Heart left ventricle (tissue), 16 donors: ENCODE measurements around the gene DAND5. TPM values are rescaled to one million over a fixed set of nuclear protein-coding genes. Genes with fewer than 3 reads are reported as not detected.

ENCODE experiments used
- ATAC-seq, 4 donors: fragments of 200-7000 bp; cut with Tn5 transposase; one replicate each; pipeline ENCODE4 v1.9.1; 2020 to 2022; ENCODE audit warnings: moderate library complexity in 4 of 4, mild to moderate bottlenecking in 3 of 4, moderate number of reproducible peaks in 1 of 4
- DNase-seq, 5 donors: peaks; one replicate each; pipeline ENCODE4 v3.0.0-alpha.2; 2020
- H3K27ac ChIP-seq, 12 donors: fragments of 200-600 bp; sonication (generic) in 4 of 12; one replicate each; pipeline versions ENCODE4 v1.5.0 to v1.8.0; 2016 to 2022; ENCODE audit warnings: mild to moderate bottlenecking in 2 of 12
- H3K27me3 ChIP-seq, 9 donors: fragments of 200-600 bp; sonication (generic) in 2 of 9; one replicate each; pipeline versions ENCODE4 v1.5.1 to v1.8.0; 2016 to 2022; ENCODE audit warnings: mild to moderate bottlenecking in 3 of 9
- H3K36me3 ChIP-seq, 9 donors: fragments of 200-600 bp; sonication (generic) in 2 of 9; one replicate each; pipeline versions ENCODE4 v1.5.0 to v1.8.0; 2018 to 2022; ENCODE audit warnings: mild to moderate bottlenecking in 2 of 9
- H3K4me1 ChIP-seq, 12 donors: fragments of 200-600 bp; sonication (generic) in 4 of 12; one replicate each; pipeline versions ENCODE4 v1.5.0 to v1.8.0; 2016 to 2022; ENCODE audit warnings: mild to moderate bottlenecking in 3 of 12
- H3K4me3 ChIP-seq, 12 donors: fragments of 200-600 bp; sonication (generic) in 4 of 12; one replicate each; pipeline versions ENCODE4 v1.5.0 to v1.8.0; 2017 to 2022; ENCODE audit warnings: mild to moderate bottlenecking in 9 of 12, moderate library complexity in 4 of 12
- H3K9me3 ChIP-seq, 12 donors: fragments of 200-600 bp; sonication (generic) in 4 of 12; one replicate each; pipeline versions ENCODE4 v1.5.0 to v1.8.0; 2016 to 2022; ENCODE audit warnings: mild to moderate bottlenecking in 1 of 12
- CTCF ChIP-seq, 12 donors: fragments of 200-600 bp; sonication (generic) in 4 of 12; IDR thresholded peaks; one replicate each; pipeline versions ENCODE4 v1.5.0 to v1.8.0; 2018 to 2022; ENCODE audit warnings: antibody characterized with exemption in 12 of 12, mild to moderate bottlenecking in 5 of 12
- POLR2A ChIP-seq, 2 donors: fragments of 450-650 bp; IDR thresholded peaks; one replicate each; pipeline ENCODE4 v1.6.1; 2017; ENCODE audit warnings: antibody characterized with exemption in 2 of 2, mild to moderate bottlenecking in 2 of 2, moderate library complexity in 2 of 2
- WGBS, 4 donors: extraction: QIAGEN DNeasy Blood & Tissue Kit in 2 of 4; methylation state at CpG; one replicate each; pipeline versions ENCODE4 v1.1.5 to v1.1.7; 2013 to 2018; 5-methylcytosine and 5-hydroxymethylcytosine counted together
- intact Hi-C, 10 donors: fragments of 100-400 bp; cut with DNase I; formaldehyde crosslinking; loops; one replicate each; pipeline versions ENCODE4 v1.11.1 to v1.14.2; 2022
- polyA plus RNA-seq, 2 donors: library from polyadenylated mRNA; stranded (reverse); fragments of 200-250 nt; gene quantifications; one replicate each; pipeline ENCODE4 v1.2.3, GENCODE V29; 2013
- total RNA-seq, 9 donors: library from RNA; depleted of rRNA in 2 of 9; stranded (reverse); fragments of >200 nt in 2 of 9; fragmentation: NEBNext Ultra II Directional in 3 of 9; extraction: Animal tissue kit (Norgen Biotek cat#: 25700) in 3 of 9; gene quantifications; one replicate each; pipeline versions ENCODE4 v1.1.0 to v1.2.4, GENCODE V29; 2016 to 2023
- donor health status: ischemic (EF 13 %, LVEDD 7.1; RV severe dilation, severe dysfunction).
- donor health status: healthy with polysubstance abuse.
- donor health status: DM: no; HTN: yes; CAD: no.
- donor health status: DM: no; HTN: no; CAD: no.
- donor health status: ischemic (EF 25% LVEDD 6.9; RV normal size, moderate dysfunction).
- donor health status: ischemic (EF 25% LVEDD 5.7; RV mildly dilated, moderate dysfunction).
- donor health status: healthy.
- donor health status: DM: yes; HTN: yes; CAD: no.
- donor health status: ischemic (EF 35%, LVEDD 5.7; RV mildly dilated, moderate dysfunction).
- donor health status: nonischemic (EF 11% LVEDD 7.7; RV severe dilation, severe dysfunction).
- donor health status: DM: yes; HTN: yes; CAD: no.
- donor health status: PGD.
- donor health status: ischemic (EF 29% LVEDD 5.4; RV normal size, mild dysfunction).
- donor health status: nonischemic (EF 23%, LVEDD 6.1; RV moderate dilation, normal function).

The DAND5 gene
- total and polyA plus RNA-seq, 11 donors: 1.4 to 13.6 (median 8.4) TPM

- 35 to 45% (median 40%) methylated on average over 19 to 21 of the region's 21 CpGs for WGBS, 4 donors
- TF ChIP-seq POLR2A (IDR thresholded peaks at IDR 0.05) (no peak), CTCF (IDR thresholded peaks at IDR 0.05) (no peak)
- peak overlapping the region; percentile 84 to 97 (median 92) for H3K27ac ChIP-seq
- H3K27me3 ChIP-seq: peaks cover 0 to 20% (median 0%) of the 10 kb centered on the region in 9 donors
- DNase-seq (peak; percentile 65 to 79 (median 75)), ATAC-seq (peak in 2 of 4 donors; percentile 8 to 25)
- H3K4me1 ChIP-seq: peaks cover 12 to 98% (median 87%) of the 10 kb centered on the region in 12 donors
- no peaks in the 10 kb centered on the region for H3K36me3 ChIP-seq
- peak overlapping the region in 6 of 12 donors; percentile 2 to 33 (median 12) for H3K4me3 ChIP-seq
- intact Hi-C loops: loop anchor here in 1 of 10 donors (2.0 kb wide), 1 partner anchor 15 kb away; no protein-coding TSS in a partner anchor
- no peaks in the 10 kb centered on the region for H3K9me3 ChIP-seq
Measured at GRCh38 chr19:13018035-13018914, 48.9 kb downstream of the DAND5 start.

DNA sequence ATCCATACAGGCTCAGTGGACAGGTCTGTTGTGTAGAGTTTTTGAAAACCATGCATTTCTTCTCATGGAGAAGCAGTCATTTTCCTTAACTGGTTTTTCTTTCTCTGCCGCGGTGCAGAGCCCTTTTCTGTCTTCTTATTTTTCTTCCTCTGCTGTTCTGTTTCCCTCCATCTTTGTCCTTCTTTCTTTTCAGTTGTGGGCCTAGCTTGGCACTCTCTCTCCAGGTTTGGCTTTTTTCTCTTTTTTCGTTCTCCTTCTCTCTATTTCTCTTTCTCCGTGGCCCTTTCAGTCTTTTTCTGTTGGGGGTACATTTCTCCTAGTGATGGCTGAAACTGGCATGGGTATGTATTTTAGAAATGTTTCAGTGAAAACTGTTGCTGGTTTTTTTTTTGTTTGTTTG lies 50.0 kb downstream of the DAND5 start:
- no peak for TF ChIP-seq CTCF (IDR thresholded peaks at IDR 0.05)
- TF ChIP-seq POLR2A (IDR thresholded peaks at IDR 0.05): no peak
- Histone ChIP-seq H3K27ac (peak overlapping the region; percentile 84 to 97 (median 92)), H3K4me1 (peaks cover 12 to 98% (median 85%) of the 10 kb centered on the region in 12 donors), H3K36me3 (no peaks in the 10 kb centered on the region), H3K9me3 (no peaks in the 10 kb centered on the region), H3K27me3 (peaks cover 0 to 14% (median 0%) of the 10 kb centered on the region in 9 donors), H3K4me3 (peak overlapping the region in 1 of 12 donors; percentile 33)
- WGBS, 4 donors: 66 to 85% (median 78%) methylated on average over 4 of the region's 4 CpGs
- no peak for DNase-seq
- ATAC-seq: no peak
- intact Hi-C loops: loop anchor here in 1 of 10 donors (2.0 kb wide), 1 partner anchor 17 kb away; no protein-coding TSS in a partner anchor

DNA sequence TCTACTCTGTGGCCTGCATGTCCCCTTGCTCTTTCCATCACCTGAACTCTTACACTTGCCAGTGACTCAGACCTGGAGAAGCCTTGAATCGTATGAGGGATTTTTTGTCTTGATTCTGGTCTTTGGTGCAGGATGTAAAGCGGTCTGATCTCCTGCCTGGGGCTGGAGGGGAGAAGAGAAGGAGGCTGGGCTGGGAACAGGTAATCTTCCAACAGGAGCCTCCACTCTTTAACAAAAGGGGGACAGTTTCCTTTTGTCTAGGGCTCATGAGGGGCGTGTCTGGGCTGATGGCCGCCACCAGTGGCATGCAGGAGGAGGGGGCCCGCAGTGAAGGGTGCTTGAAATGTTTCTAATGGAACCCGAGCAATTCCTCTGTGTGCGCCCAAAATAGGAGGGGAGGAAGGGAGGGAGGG lies 50.6 kb downstream of the DAND5 start:
- DNase-seq (no peak), ATAC-seq (no peak)
- Histone ChIP-seq H3K27me3 (peaks cover 0 to 14% (median 0%) of the 10 kb centered on the region in 9 donors), H3K9me3 (no peaks in the 10 kb centered on the region), H3K36me3 (no peaks in the 10 kb centered on the region), H3K4me3 (peak overlapping the region in 1 of 12 donors; percentile 10), H3K4me1 (peaks cover 12 to 98% (median 85%) of the 10 kb centered on the region in 12 donors), H3K27ac (peak overlapping the region; percentile 84 to 97 (median 94))
- TF ChIP-seq POLR2A (IDR thresholded peaks at IDR 0.05): no peak
- no peak for TF ChIP-seq CTCF (IDR thresholded peaks at IDR 0.05)
- intact Hi-C loops: loop anchor here in 5 of 10 donors (5.0 kb wide), 1 partner anchor 42 kb away; no protein-coding TSS in a partner anchor
- WGBS, 4 donors: 66 to 78% (median 66%) methylated on average over 7 of the region's 7 CpGs
